Skeletal muscle tissue (tissue), 5 donors: ENCODE measurements around the gene C22orf42. TPM values are rescaled to one million over a fixed set of nuclear protein-coding genes. Genes with fewer than 3 reads are reported as not detected.

Experiments used
- H3K27ac ChIP-seq: one replicate; pipeline ENCODE4 v1.7.0; 2013; ENCODE audit warnings: mild to moderate bottlenecking, low read depth, low read length, inconsistent platforms
- H3K27me3 ChIP-seq, 3 donors: one replicate each; pipeline ENCODE4 v1.7.0; 2013; ENCODE audit warnings: low read length in 3 of 3; ENCODE audit not compliant: control insufficient read depth in 3 of 3, insufficient read depth in 3 of 3
- H3K36me3 ChIP-seq, 3 donors: one replicate each; pipeline ENCODE4 v1.7.0; 2013; ENCODE audit warnings: low read length in 3 of 3; ENCODE audit not compliant: control insufficient read depth in 3 of 3, insufficient read depth in 3 of 3
- H3K4me1 ChIP-seq, 3 donors: one replicate each; pipeline ENCODE4 v1.7.0; 2013; ENCODE audit warnings: low read length in 3 of 3, mild to moderate bottlenecking in 3 of 3; ENCODE audit not compliant: control insufficient read depth in 3 of 3, insufficient read depth in 3 of 3
- H3K4me3 ChIP-seq, 3 donors: one replicate each; pipeline ENCODE4 v1.7.0; 2013; ENCODE audit warnings: low read length in 3 of 3
- H3K9ac ChIP-seq, 3 donors: one replicate each; pipeline ENCODE4 v1.7.0; 2013; ENCODE audit warnings: low read length in 3 of 3, mild to moderate bottlenecking in 3 of 3, moderate library complexity in 2 of 3, low read depth in 1 of 3
- H3K9me3 ChIP-seq, 3 donors: one replicate each; pipeline ENCODE4 v1.7.0; 2013; ENCODE audit warnings: low read length in 3 of 3; ENCODE audit not compliant: control insufficient read depth in 3 of 3
- small RNA-seq: library from RNA; depleted of rRNA; stranded (forward); fragments of <200 nt; gene quantifications from one replicate; pipeline ENCODE3, GENCODE V24; 2014
- total RNA-seq: library from RNA; depleted of rRNA; stranded (reverse); fragments of >200 nt; gene quantifications from one replicate; pipeline ENCODE4 v1.2.3, GENCODE V29; 2014
- donor health status: Osteomylitis.

C22orf42 gene
- total RNA-seq, 1 donor from 2014 or later, result not detected

DNA sequence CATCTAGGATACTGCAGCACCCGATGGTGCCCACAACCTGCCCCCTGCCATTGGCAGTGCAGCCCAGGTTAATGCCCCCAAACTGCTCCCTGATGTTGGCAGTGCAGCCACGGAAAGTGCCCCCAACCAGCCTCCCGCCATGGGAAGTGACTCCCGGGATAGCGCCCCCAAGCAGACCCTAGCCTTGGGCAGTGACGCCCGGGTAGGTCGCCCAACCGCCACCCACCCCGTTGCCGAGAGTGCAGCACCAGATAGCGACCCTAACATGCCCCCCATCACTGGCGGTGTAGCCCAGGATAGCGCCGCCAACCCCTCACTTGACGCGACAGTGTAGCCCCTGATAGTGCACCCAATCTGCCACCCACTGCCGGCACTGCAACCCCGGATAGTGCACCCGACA lies 38.5 kb downstream of the C22orf42 start:
- H3K9me3 ChIP-seq, result no peaks in the 10 kb centered on the region
- no peaks in the 10 kb centered on the region for H3K4me1 ChIP-seq
- H3K4me3 ChIP-seq, result no peak overlapping the region
- H3K9ac ChIP-seq, result no peak overlapping the region
- no peak overlapping the region for H3K27ac ChIP-seq
- H3K36me3 ChIP-seq, result no peaks in the 10 kb centered on the region
- H3K27me3 ChIP-seq, result peaks cover 0 to 5% (median 5%) of the 10 kb centered on the region in 3 donors

DNA sequence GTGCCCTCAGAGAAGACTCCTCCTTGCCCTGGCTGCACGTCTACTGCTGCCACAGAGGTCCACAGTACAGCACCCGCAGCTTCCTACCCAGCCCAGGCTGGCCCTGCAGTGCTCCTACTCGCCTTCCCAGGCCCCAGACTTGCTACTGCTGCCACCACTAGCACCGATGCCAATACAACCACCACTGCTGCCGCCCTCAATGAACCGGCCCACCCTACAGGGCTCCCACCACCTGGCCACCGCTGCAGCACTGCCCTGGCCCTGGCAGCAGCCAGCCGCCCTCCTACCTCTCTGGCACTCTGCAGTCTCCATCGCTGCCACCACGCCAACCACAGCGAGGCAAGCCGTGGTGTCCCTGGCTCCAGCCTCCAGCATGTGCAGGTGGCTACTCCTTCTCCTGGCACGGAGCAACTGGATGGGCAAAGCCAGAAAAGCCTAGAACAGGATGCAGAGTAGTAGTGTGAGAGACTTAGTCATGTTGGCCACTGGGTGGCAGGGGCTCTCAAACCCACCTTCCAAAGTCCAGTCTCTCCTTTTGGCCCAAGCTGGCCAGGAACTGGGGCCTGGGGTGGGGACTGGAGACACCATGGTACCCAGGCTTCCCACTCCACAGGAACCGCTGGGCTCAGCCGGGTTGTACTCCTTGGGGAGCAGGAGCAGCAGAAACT lies 39.4 kb downstream of the C22orf42 start:
- H3K27me3 ChIP-seq, result peaks cover 0 to 5% (median 5%) of the 10 kb centered on the region in 3 donors
- H3K9ac ChIP-seq, result no peak overlapping the region
- no peak overlapping the region for H3K27ac ChIP-seq
- H3K4me1 ChIP-seq, result no peaks in the 10 kb centered on the region
- H3K4me3 ChIP-seq, result no peak overlapping the region
- H3K9me3 ChIP-seq, result no peaks in the 10 kb centered on the region
- no peaks in the 10 kb centered on the region for H3K36me3 ChIP-seq

- Histone ChIP-seq H3K27ac (no peak overlapping the region), H3K36me3 (no peaks in the 10 kb centered on the region), H3K4me3 (no peak overlapping the region), H3K9ac (no peak overlapping the region), H3K9me3 (no peaks in the 10 kb centered on the region), H3K27me3 (peaks cover 0 to 14% (median 5%) of the 10 kb centered on the region in 3 donors), H3K4me1 (no peaks in the 10 kb centered on the region)
These were observed 46.7 kb downstream of the C22orf42 start for GRCh38 chr22:32112380-32112779.

GRCh38 chr22:32106930-32107329 lies 52.2 kb downstream of the C22orf42 start:
- Histone ChIP-seq H3K4me1 (no peaks in the 10 kb centered on the region), H3K27me3 (peaks cover 0 to 14% (median 5%) of the 10 kb centered on the region in 3 donors), H3K4me3 (no peak overlapping the region), H3K27ac (no peak overlapping the region), H3K9me3 (no peaks in the 10 kb centered on the region), H3K9ac (no peak overlapping the region), H3K36me3 (no peaks in the 10 kb centered on the region)

DNA sequence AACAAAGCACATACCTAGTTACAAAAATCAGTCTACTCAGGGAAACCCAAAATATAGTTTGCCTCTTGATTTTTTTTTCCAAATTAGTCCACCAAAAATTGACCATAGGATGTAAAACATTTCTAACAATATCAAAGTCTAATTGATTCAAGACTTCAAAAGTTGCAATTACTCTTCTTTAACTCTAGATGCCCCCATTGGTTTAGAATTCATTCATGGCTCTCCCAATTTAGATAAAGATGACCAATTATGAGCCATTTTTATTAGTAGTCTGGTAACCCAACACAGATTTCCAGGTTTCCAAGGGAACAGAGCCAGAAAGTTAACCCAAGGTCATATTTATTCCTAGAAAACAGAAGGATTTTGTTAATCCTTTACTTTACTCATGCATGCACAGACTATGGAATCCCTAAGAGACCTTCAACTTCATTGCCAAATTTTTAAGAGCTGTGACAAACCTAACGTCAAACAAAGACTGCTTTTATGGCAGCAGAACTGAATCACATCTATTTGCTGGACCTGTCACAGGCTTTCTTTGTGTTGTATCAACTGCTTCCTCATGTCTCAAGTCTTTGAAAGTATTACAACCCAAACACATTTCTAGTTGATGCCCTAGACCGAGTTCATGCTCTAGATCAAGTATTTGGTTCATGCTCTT lies 55.3 kb downstream of the C22orf42 start:
- no peak overlapping the region for H3K4me3 ChIP-seq
- no peak overlapping the region for H3K27ac ChIP-seq
- H3K9ac ChIP-seq, result no peak overlapping the region
- no peaks in the 10 kb centered on the region for H3K36me3 ChIP-seq
- H3K4me1 ChIP-seq, result no peaks in the 10 kb centered on the region
- no peaks in the 10 kb centered on the region for H3K9me3 ChIP-seq
- H3K27me3 ChIP-seq, result peaks cover 0 to 4% (median 2%) of the 10 kb centered on the region in 3 donors

DNA sequence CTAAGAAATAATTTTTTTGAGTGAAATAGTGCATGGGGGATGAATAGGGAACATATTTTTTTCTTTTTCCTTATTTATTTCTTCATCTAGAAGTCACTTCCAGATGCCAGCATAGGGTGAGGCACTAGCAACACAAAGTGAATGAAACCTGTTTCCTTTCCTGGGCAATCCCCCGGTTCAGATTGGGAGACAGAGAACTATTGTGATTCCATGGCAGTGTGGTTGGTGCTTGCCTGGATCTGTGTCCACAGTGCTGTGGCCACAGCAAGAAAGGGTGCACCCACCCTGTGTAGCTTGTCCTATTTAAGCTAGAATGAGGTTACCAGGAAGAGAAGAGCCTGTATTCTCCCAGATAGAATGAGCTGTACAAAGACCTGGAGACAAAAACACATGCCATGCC lies 58.4 kb downstream of the C22orf42 start:
- H3K27ac ChIP-seq, result no peak overlapping the region
- no peaks in the 10 kb centered on the region for H3K36me3 ChIP-seq
- no peak overlapping the region for H3K4me3 ChIP-seq
- no peaks in the 10 kb centered on the region for H3K4me1 ChIP-seq
- peaks cover 0 to 7% (median 7%) of the 10 kb centered on the region in 3 donors for H3K27me3 ChIP-seq
- H3K9ac ChIP-seq, result no peak overlapping the region
- no peaks in the 10 kb centered on the region for H3K9me3 ChIP-seq

Small RNAs within 50 kb of the gene (small RNA-seq; reads per million reads assigned to genes)
- gene AP1B1P2, result not detected
- gene RF02171, result not detected

Other genes with a start within 250 kb of the C22orf42 start
- 52.7 TPM for gene YWHAH, start 214.8 kb downstream of the C22orf42 start, total RNA-seq
- gene SLC5A1, start 116.0 kb downstream of the C22orf42 start, total RNA-seq, result 2.1 TPM
- not detected for gene RFPL2, start 45.8 kb upstream of the C22orf42 start, total RNA-seq
- 1.0 TPM for gene SLC5A4, start 96.0 kb upstream of the C22orf42 start, total RNA-seq
- not detected for gene RFPL3, start 198.6 kb upstream of the C22orf42 start, total RNA-seq